ENCODE measurements around the gene ZBTB7A.

The ZBTB7A gene

DNA sequence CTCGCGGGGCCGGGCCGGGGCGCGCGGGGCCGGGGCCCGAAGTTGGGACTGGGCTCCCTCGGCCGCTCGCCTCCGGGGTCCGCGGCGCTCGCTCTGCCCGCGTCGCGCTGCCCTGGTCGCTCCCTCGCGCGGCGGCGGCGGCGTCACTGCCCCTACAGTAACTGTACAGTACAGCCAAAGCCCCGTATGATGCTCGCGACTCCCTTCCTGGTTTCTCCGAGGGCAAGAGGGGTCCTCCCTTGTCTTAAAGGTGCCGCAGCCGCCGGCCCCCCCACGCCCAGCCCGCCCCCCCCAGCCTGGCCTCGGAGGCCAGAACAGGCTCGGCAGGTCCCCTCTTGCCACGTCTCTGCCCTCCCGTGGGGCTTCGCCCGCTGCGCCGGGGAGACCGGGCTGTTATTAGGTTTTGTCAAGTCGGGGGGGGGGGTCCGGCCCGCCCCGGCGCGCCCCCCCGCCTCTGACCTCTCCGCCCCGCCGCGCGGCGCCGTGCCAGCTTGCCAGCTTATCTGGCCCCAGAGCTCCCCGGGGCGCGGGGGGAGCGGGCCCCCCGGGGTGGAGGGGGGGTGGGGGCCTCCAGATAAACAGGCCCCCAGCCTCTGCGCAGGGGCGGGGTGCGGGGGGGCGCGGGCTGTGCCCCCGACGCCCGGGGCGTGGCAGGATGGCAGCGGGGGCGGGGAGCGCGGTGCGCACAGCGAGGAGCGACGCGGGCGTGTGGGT, at the start of gene ZBTB7A:
TSS of gene ZBTB7A (minus strand) at position 218 of the 714 bp plus-strand sequence. CDS start 11,667 bp downstream, outside the sequence.
- peak; percentile 74 for DNase-seq (ENCODE audit: low read depth)

DNA sequence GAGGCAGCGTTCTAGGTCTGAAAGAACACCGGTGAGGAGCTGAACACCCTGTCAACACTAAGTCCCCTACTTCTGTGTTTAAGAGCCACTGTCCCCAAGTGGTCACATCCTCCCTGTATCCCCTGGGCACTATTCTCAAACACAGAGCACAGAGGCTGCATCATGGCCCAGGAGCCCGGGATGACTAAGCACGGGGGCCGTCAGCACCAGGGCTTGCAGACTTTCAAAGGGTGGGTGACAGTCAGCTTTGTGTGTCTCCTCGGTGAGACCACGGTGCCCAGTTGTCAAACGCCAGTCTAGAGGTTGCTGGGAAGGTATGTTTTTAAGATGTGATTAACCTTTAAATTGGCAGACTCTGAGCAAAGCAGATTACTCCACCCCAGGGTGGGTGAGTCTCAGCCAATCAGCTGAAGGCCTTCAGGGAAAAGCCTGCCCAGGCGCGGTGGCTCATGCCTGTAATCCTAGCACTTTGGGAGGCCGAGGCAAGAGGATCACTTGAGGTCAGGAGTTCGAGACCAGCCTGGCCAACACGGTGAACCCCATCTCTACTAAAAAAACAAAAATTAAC, 49.2 kb upstream of the ZBTB7A start:
- DNase-seq (ENCODE audit: low read depth), result no peak

DNA sequence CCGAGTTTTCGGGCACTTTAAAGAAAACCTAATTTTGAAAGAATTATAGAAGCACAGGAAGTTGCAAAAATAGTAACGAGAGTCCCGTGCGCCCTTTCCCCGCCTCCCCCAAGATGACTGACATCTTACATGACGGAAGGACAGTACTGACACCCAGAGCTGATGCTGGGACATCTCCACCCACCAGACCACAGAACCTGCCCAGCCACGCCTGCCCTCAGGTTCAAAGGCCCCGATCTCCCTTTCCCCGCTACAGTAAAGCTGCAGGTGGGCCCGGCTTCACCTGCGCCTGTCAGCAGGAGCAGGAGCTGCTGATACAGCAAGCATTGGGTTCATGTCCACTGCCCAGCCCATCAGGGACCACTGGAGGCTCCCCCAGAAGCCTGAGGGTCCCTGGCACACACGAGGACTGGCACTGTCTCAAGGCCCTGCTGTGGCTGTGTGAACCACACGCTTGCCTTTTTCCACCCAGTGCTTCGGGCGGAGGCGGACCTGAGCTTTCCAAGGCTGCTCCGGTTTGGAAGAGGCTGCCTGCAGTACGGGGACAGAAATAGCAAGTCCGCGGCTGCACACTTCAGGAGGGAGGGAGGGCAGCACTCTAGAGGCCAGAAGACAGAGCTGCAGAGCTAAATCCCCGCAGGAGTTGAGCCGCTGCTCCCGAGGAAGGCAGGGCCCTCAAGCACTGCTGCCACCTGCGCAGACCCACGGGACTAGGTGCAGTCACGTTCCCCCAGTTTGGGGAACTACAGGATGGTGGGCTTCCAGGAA, 48.5 kb upstream of the ZBTB7A start:
- no peak for DNase-seq (ENCODE audit: low read depth)

DNA sequence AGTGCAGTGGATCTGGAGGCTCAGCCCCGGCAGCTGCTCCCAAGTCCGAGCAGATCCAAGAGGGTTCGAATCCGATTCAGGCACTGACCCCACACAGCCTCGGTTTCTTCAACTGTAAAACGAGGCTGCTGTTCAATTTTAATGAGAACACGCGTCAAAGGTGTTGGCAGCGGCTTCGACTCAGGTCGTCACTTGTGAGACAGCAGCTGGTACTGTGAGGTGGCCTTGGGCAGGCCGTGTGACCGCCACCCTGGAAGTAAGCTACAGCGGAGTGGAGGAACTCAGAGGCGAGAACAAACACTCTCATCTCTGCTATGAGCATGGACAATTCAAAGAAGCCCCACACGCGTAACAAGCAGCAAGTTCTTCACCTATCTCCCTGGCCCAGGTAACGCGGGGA, 47.5 kb upstream of the ZBTB7A start:
- no peak for DNase-seq (ENCODE audit: low read depth)

DNA sequence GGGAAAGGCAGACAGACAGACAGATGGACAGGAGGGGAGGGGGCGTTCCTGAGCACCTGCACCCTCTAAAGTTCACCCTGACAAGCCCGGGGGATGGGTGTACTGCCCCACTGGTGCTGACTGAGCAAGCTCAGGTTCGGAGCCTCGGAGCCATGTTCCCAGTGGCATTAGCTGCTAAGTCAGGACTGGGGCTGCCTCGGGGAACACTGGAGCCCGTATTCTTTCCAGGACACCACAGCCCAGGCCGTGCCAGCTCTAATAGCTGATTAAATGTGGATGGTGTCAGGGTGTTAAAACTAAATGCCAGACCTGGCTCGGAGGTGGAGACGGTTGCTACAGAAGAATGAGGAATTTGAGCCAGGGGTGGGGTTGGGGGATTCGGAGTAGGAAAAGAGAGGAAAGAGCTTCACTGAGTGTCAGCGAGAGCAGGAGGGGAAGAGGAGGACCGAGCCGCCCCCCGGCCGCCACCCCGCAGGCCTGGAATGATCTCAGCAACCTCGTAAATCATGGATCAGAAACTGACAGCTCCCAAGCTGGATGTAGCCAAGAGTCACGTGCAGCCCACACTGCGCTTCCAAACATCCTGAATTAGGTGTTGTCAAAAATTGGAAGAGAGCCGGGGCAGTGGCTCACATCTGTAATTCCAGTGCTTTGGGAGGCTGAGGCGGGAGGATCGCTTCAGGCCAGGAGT, 46.8 kb upstream of the ZBTB7A start:
- DNase-seq (ENCODE audit: low read depth), result no peak

DNA sequence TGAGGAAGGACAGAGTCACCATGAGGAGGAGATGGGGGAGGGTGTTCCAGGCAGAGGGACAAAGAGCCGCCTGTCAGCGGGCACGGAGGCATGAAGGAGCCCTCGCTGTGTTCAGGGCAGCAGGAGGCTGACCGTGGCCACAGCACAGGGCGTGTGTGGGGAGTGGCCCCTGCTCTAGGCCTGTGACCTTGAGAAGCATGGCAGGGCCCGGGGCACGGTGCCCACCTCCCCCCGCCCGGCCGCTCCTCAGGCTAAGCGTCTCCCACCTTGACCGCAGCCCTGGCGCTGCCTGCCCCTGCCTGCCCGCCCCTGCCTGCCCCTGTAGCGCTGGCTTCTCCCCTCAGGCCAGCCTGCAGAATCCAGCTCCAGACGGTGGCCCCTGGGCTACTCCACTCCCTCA, 45.7 kb upstream of the ZBTB7A start:
- DNase-seq (ENCODE audit: low read depth), result no peak

DNA sequence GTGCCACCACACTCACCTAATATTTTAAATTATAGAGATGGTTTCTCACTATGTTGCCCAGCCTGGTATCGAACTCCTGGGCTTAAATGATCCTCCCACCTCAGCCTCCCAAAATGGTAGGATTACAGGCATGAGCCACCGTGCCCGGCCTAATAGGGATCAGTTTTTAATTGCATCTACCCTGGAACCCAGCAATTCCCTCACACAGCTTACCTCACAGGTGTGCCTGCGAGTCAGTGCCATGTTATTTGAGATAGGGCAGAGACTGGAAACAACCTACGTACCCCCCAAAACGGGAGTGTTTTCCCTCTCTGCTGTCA, 42.9 kb upstream of the ZBTB7A start:
- no peak for DNase-seq (ENCODE audit: low read depth)

DNA sequence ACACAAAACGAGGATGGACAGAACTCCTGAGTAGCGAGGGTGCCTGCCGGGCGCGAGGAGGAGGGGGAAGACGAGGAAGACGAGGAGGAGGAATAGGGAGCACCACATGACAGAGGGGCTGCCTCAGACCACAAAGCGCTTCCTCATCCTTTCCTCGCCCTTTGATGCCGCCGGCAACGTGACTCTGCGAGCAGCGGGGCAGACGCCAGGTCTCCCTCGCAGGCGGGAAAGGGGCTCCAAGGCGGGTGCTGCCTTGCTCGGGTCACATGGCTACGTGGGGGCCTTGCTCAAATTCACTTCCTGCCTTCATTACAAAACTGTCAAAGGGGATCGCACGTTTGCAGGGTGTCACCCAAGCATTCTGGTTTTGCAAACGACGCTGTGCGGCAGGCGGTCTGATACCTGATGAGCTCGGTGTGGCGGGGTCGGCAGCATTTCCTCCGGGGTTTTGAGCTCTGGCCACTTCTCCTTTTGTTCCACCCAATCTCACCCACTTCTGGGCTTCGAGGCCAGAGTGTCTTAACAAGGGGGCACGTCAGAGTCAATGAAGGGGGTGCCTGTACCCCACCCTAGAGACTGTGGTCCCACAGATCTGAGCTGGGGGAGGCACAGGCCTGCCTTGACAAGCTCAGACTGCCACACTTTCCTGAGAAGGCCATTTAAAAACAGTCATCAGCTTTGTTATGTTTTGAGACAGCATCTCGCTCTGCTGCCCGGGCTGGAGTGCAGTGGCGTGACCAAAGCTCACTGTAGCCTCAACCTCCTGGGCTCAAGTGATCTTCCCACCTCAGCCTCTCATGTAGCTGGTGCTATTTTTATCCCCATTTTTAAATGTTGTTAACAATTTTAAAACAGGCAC, 42.3 kb upstream of the ZBTB7A start:
- peak; percentile 54 for DNase-seq (ENCODE audit: low read depth)

DNA sequence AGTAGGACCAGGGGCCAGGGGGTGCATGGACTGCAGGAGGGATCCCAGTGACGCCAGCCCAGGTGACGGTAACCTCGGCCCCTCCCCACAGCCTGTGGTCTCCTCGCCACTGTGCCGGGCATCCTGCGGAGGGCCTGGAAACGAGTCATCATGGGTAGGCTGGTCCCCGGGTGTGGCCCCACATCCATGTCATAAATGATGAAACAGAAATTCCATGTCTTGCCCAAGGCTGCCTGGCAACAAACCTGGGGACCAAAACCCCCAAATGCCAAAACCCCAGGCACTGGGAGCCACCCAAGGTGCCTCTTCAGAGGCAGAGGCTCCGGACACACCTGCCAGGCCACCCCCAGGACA, 36.4 kb upstream of the ZBTB7A start:
- DNase-seq (ENCODE audit: low read depth), result no peak

DNA sequence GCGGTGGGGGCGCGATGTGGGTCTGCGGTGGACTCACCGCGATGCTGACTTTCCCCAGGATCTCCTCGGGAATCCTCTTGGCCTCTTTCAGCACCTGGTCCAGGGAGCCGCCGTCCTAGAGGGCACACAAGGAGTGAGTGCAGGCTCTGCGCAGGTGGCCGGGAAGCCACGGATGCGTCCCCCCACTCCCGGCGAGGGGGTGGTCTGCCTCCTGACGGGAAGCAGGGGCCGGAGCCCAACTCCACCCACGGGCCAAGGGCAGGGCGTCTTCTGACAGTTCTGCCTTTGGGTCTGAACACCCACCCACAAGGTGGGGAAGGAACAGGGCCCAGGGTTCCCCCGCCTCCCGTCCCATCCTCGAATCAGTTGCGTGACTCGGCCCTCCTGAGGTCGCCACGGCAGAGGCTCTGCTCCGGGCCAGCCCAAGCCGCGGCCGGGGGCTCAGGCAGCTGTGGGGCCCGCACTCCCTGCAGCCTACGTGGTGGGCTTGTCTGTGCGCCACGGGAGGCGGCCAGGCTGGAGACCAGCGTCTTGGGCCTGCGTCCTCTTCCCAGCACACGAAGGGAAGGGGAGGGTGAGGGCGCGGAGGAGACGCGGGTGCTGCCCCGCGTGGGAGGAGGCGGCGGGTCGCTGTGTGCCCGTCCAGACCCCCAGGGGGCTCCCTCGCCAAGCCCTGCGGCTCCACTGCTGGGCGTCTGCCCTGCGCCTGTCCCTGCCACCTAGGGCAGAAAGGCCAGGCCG, 35.8 kb upstream of the ZBTB7A start:
- no peak for DNase-seq (ENCODE audit: low read depth)

DNA sequence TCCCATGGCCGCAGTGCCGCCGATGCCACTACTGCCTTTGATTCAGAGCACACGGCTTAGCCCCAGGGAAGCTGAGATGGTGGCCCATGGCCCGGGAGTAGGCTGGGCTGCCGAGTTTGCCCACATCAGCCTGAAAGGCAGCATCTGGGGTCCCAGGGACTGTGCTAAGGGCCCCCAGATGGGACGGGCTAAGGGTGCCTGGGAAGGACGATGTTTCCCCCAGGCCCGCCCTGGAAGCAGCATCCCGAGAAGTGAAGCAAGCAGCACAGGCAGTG, 34.7 kb upstream of the ZBTB7A start:
- DNase-seq (ENCODE audit: low read depth), result no peak

DNA sequence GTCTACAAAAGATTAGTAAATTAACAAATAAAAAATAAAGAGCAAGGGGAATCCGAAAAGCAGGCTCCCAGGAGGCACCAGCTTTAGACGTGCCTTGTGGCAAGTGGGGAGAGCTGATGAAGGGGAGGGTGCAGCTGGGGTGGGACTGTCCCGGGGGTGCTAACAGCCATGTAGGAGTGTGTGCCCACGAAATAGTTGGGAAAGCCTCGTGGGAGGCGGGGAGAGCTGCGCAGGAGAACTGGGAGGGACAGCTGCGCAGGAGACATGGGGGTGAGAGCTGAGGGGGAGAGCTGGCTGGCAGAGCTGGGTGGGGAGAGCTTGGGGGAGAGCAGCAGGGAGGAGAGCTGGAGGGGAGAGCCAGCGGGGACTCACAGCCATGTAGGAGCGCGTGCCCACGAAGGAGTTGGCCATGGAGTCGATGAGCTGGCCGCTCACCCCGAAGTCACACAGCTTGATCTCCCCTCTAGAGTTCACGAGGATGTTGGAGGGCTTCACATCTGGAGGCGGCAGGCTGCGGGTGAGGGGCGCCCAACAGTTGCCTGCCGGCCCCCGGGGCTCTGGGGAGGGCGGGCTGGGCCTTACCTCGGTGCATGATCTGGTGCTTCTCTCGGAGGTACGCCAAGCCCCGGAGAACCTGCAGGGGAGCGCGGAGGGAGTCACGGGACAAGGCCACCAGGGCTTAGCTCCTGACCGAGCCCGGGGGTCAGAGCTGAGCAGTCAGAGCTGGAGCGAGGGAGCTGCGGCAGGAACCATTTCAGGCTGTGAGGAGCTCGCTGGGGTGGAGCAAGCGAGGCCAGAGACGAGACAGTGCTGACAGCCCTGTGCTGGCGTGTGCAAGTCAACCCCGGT, 34.2 kb upstream of the ZBTB7A start:
- DNase-seq (ENCODE audit: low read depth), result no peak

DNA sequence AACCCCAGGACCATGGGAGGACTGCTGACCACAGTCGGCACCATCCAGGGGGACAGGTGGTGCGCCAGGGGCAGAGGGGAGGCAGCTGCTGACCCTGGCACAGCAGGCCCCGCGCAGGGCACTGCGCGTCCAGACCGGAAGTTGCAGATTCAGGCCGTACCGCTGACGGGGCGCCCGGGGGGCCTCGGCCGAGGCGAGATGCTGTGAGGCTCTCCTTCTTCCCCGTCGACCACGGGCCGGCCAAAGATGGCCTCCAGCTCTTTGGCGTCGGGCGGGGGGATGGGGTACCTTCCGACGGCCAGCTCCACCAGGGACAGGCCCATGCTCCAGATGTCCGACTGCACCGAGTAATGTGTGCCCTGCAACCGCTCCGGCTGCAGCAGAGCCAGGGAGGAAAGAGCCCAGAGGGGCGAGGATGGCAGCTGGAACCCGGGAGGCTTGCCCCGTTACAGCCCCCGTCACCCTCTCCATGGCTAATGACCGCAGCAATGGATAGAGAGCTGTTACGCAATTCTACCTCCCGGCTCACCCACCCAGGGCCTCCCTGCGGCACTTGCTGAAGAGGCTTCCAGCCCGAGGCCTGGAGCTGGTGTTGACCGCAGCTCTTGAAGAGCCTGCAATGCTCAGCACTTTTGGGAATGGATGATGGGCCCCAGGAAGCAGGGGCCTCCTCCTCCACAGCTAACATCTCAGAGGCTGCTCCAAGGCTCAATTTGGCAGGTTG, 32.5 kb upstream of the ZBTB7A start:
- DNase-seq (ENCODE audit: low read depth), result no peak

DNA sequence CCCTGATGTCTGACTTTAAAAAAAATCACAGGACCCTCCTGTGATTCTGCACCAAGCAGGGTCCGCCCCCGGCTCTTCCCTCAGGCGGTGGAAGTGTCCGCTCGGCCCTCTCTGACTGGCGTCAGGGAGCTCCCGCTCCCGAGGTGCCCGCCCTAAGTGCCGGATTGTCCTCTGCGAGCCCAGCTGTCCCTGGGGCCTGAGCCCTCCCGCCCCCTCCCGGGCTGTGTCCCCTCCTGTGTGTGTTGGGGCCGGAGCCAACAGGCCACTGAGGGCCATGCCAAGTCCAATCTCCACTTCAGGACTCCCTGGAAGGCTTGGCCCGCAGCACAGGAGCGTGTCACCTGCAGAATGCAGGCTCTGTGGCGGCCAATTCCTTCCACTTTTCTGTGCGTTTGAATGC, 31.8 kb upstream of the ZBTB7A start:
- DNase-seq (ENCODE audit: low read depth), result no peak

DNA sequence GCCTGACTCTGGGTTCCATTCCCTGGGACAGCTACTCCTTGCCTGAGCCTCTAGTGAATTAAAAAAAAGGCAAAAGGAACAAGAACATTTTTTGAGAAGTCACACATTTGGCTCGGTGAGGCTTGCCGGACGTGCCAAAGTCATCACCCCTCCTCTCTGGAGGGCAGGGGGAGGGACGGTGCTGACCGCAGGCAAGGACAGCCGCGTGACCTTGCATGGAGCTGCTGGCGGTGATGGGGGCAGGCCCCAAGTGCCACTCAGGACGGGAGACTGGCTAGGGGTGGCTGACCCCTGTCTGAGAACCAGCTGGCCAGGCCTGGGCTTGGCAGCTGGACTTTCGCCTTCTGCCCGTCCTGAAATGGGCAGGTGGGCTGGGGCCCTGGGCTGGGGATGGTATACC, 30.8 kb upstream of the ZBTB7A start:
- no peak for DNase-seq (ENCODE audit: low read depth)

DNA sequence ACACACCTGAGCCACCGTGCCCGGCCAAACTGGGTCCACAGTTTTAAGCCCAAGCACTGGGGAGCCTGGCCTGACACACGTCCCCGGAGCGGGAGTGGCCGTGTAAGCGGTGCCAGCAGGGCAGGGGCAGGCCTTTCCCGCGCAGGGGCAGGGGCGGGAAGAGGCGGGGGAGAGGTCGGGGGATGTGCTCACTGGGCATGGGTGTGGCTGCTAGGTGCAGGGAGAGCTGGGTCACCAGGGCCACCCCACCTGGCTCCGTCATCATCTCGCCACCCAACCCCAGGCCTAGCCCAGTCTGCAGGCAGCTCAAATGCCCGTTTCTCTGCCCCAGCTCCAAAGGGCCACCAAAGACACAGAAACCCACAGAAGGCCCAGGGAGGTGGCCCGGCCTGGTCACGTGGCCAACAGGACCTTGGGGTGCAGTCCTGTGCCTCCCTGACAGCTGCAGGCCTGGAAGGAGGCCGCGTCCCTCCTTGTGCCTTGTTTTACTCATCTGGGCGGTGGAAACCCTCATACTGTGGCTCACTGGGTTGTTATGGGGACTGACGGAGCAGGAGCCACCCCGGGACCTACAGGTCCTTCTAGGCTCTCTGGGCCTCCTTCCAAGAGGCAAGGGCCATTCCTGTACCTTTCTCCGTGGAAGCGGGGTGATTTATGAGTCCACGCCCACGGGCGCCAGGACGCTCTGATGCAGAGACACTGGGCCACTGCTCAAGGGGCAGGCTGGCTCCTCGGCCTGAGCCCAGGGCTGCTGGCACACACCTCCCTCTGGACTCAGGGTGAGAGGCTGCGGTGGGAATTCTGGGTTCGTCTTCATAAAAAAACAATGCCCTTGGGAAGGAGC, 29.6 kb upstream of the ZBTB7A start:
- no peak for DNase-seq (ENCODE audit: low read depth)

DNA sequence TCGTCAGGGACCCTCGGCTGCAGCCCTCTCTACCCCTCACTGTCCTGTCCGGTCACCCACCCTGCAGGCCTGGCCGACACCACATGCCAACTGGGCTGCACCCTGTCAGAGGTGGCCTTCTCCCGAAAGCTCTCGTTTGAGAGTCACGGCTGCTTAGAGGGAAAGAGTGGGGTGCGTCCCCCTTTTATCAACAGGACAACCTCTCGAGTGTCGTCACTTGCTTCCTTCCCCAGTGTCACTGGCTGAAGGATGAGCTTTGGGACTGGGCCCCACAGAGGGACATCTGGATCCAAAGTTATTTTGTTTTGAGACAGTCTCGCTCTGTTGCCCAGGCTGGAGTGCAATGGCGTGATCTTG, 28.8 kb upstream of the ZBTB7A start:
- DNase-seq (ENCODE audit: low read depth), result no peak

DNA sequence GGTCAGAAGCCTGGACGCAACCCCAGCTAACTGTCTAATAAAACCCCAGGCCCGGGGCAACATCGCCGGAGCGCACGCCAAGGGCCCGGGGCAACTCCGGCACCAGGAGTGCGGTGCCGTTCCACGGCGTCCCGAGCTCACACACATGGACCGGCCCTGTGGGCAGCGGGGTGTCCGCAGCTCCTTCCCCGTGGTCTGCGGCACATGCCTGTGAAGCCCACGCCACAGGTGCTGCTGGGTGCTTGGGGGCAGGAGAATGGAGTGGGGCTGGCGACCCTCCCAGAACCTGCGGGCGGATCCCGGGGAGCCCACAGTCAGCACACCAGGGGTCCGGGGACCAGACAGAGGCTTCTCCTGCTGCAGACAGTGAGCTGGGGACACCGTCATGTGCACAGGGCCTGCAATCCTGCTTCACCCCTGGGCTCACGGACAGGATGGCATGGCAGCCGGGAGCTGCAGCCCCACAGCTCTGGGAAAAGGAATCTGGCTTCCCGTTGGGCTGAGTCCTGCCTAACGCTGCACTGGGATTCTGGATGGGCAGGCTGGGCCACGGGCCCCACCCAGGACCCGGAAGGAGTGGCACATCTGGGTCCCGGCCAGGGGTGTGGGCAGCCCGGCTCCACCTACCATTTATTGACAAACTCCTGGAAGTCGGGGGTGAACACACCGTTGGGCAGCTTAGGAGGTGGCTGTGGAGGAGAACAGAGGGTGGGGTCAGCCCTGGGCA, 28.2 kb upstream of the ZBTB7A start:
- DNase-seq (ENCODE audit: low read depth), result no peak

Data from CMK (cell line).